ENCODE measurements around the gene SAPCD1.

Gene SAPCD1

DNA sequence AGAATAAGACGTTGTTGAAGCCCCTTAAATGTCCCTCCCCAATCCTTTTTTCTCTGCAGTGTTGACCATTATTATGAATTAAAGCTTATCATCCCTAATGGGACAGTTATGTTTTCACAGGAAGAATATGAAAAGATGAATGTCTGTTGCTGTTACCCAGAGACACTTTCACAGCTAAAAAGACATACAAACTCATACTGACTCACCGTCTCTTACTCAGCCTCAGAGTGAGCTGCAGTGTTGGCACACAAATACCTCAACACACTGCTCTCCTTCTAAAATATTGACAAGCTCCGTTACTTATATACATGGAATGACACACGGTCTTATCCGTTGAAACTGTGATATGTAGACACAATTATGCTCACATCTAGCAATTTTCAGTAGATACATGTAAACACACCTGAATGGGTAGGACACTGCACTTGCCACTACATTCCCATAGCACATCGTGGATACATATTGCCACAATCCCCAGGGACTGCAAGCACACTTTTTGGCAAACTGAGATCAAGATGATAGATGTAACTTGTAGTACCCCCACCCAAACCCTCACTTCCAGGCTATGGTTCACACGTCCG lies 9.6 kb upstream of the SAPCD1 start:
- DNase-seq, result no peak

DNA sequence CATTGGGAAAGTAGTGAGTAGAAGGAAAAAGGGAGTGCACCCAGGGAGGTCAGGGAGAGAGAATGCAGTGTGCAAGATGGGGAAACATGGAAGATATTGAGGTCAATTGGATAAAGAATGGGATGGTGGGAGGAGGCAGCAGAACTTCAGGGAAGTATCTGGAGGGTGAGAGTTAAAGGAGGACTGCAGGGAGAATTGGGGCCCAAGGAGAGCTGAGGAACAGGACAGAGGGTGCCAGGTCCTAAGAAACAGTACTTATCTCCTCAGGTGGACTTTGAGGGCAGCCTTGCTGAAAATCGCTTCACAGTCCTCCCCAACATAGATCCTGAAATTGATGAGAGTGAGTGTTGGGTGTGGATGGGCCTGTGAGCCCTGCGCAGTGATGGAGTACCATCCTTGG lies 4.2 kb upstream of the SAPCD1 start:
- DNase-seq, result no peak

DNA sequence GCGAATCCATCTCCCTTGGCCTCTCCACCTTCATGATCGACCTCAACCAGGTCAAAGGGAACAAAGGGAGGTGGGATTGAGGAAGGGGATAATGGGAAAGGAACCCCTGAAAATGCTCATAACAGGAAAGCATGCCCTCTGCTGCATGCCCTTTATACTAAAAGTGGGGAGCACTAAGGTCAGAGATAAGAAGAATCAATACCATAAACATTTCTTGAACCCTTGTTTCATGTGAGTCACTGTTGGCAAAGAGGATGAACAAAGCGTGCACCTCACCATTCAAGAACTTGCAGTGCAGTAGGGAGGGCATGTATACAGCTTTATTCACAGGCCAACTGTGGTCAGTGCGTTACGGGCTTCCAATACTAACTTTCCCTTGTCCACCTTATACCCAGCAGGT lies 1.7 kb upstream of the SAPCD1 start:
- no peak for DNase-seq

DNA sequence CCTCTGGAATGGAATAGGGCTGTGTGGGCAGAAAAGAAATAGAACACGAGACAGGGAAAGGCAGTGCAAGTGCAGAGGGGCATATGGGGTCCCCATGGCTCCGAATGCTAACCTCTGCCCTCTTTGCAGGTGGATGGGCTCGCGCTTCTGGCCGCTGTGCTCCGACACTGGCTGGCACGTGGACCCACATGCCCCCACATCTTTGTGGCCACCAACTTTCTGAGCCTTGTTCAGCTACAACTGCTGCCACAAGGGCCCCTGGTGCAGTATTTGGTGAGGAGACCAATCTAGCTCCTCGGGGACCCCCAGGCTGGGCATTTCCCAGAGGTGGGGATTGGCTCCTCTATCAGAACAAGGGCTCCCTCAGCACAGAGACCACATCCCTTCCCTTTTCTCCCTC lies 1.1 kb upstream of the SAPCD1 start:
- DNase-seq, result no peak

DNA sequence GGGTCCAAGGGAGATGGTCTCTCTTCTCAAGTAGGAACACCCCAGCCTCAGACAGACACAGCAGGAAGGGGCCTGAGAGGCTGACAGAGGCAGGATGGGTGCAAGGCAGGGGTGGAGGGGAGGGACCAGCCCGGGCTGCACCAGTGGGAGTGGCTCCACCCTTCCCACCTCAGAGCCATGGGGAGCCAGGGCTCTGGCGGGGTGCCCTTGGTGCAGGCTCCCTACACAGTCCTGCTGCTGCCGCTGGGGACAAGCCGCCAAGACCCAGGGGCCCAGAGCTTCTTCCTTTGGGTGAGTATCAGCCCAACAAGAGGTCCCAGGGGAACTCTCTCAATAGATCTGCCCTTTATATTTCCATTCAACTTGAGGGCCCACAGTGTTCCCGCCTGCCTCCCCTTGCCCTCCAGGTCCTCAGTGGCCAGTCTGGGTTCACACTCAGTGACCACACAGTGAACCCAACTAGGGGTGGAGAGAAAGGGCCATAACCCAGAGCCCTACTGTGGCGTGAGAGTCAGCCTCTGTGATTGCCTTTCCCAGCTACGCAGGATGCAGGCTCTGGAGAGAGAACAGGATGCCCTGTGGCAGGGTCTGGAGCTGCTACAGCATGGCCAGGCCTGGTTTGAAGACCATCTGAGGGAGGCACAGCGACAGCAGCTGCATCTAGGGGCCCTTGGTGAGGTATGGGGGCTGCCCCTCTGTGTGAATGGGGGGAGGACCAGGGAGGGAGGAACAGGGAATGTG lies 592 bp downstream of the SAPCD1 start:
- no peak for DNase-seq

DNA sequence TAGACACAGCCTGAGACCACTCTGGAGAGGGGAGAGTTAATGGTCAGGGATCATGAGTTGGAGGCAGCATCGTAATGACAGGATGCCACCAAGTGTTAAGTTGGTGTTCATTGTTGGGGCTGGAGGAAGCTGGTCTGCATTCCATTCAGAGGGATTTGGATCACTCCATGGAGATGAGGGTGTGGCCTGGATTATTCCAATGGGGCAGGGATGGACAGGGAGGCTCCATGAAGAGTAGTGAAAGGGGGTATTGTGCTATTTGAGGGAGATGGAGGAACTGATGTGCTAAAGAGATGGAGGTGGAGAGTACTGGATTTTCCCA lies 1.1 kb downstream of the SAPCD1 start:
- no peak for DNase-seq

DNA sequence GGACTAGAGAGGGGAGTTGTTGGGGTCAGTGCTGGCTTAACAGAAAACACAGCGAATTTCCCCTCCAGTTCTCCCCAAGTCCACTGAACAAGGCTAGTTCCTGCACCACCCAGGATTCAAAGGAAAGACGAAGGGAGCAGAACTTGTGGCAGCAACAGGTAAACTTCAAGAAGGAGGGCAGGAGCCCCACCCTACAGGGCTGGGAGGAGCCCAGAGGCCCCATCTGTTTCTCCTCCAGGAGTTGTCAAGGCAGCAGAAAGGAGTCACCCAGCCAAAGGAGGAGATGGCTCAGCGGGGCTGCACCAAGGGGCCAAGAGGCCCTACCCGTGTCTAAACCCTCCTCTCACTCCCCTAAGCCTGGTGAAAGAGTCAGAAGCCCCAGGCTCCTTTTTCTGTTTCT lies 1.7 kb downstream of the SAPCD1 start:
- DNase-seq, result no peak

DNA sequence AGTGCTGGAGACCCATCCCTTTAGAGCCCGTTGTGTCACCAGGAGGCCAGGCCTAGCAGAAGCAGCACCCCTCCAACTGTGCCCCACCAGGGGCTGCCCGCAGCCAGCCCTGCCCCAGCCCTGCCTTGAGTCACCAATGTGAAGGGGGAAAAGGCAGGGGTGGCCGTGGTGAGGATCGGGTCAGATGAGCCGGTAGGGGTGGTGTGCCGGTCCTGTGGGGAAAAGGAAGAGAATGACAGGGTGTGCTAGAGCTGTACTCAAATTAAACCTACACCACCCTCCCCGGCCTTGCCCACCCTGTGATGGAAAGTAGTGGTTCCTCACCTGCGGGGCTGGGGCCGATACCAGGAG lies 3.1 kb downstream of the SAPCD1 start:
- no peak for DNase-seq

DNA sequence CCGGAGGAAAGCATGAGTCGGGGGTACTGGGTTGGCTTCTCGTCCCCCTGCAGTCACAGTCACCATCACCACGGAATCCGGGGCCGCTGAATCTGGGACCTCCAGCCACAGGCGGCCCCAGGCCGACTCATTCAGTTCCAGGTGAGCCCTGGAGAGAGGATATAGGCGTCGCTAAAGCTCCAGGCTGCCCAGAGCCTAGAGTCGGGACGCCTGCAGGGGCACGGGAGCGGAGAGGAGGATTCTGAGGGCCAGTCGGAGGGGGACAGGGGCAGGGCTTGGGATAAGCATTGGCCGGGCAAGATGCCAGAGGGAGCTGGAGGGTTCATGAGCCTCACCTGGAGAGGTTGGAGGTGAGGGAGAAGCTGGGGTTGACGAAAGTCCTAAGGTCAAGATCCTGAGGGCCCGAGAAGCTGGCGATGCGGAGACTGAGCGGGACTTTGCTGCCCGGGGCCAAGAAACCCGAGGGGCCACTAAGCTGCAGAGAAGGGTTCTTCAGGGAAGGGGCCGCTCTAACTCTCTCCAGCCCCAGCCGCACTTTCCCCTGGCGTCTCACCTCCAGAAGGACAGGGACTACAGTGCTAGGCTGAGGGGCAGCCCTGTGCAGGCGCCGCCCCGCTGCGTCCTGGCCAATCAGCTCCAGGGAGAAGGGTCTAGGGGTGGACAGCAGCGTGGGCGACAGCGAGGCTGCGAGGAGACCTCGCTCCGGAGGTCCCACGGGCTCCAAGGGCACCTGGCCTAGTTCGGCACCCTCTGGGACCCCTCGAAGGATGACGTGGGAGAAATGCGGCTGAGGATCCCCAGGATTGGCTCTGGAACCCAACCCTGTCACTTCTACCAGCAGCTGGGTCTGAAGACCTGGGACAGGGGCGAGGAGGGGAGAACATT lies 3.7 kb downstream of the SAPCD1 start:
- no peak for DNase-seq

DNA sequence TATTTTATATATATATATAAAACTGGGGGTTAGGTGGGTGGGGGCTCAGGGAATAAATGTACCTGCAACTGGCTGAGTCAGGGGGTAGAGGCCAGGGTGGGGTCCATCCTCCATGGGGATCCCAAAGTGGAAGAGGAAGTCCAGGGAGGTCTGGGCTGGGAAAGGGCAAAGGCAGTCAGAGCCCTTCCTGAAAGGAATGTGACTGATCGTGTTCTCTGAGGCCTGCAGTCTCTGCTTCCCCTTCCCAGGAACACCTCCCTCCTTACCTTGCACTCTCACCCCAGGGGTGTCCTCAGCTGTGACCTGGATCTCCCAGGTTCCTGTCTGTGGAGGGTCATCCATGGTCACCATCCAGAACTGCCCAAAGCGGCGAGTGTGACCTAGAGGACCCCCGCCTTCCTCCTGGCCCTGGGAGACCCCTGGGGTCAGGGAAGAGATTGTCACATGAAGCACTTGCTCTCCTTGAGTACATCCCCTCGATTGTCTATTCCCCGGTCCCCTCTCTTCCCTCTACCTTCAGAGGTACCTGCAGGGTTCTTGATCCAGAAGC lies 4.7 kb downstream of the SAPCD1 start:
- DNase-seq, result no peak

DNA sequence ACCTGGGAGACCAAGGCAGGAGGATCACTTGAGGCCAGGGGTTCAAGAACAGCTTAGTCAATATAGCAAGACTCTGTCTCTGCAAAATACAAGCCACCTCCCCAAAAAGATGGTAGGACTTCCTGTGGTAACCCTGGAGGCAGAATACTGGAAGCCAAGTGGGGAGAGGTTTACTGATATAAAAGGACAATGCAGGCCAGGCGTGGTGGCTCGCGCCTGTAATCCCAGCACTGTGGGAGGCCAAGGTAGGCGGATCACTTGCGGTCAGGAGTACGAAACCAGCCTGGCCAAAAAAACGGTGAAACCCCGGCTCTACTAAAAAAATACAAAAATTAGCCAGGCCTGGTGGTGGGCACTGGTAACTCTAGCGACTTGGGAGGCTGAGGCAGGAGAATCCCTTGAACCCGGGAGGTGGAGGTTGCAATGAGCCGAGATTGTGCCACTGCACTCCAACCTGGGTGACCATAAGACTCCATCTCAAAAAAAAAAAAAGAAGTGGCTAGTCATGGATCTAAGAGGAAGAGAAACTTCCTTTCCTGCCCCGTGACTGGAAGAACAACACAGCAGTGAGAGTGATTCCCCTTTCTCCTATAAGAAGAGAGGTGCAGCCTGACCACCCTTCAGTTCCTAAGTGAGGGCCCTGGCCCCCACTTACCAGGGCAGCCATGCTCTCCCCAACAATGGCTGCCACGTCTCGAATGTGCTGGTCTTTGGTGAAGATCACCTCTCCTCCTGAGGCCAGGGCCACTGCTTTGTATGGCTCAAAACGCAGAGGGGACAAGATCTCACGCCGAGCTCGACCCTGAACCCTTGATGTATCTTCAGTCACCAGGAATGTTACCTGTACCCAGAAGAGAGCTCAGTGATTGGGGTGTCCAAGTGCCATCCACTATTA lies 6.2 kb downstream of the SAPCD1 start:
- no peak for DNase-seq

DNA sequence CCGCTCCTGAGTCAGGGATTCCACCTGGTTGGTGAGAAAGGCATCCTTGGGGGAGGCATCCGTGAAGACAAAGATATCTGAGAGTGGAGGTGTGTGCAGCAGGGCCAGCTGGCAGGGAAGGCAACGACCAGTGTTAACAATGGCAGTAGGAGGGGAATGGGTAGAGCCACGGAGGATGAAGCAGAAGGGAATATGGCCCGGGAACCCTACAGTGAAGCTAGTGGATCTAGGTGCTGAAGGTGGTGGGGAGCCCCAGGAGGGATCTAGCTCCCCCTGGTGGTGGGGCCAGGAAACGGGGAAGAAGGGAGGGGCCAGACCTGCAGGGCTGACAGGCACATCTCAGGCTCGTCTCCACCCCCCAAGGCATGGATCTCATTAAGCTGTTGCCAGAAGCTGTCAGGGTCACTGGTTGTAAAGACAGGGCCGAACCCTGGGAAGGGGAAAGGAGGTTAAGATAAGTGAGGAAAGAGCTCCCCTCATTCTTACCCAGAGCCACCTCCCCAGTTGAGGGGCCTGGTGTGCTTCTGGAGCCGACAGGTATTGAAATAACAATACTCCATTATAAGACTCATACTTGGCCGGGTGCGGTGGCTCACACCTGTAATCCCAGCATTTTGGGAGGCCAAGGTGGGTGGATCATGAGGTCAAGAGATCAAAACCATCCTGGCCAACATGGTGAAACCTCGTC lies 7.4 kb downstream of the SAPCD1 start:
- DNase-seq, result peak; percentile 33 to 56 (median 46)

DNA sequence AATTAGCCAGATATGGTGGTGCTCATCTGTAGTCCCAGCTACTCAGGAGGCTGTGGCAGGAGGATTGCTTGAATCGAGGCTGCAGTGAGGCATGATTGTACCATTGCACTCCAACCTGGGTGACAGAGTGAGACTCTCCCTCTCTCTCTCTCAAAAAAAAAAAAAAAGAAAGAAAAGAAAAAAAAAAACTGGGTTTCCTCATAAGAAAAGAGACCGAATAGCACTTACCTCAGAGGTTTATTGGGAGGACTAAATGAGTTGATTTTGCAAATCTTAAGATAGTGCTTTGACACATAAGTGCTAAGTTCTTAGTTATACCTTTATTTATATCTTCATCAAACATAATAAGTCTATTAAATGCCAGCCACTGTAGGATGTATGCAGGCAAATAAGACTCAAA lies 8.4 kb downstream of the SAPCD1 start:
- no peak for DNase-seq

DNA sequence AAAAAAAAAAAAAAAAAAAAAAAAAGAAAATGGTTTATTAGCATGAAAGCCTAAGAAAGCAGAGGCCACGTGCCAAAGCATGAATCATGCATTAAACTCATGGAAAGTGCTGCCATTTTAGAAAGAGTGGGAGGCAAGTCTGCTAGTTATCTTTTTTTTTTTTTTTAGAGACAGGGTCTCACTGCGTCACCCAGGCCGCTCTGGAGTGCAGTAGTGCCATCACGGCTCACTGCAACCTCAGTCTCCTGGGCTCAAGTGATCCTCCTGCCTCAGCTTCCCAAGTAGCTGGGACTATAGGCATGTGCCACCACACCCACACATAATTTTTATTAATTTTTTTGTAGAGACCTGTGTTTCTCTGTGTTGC lies 9.5 kb downstream of the SAPCD1 start:
- DNase-seq, result no peak

DNA sequence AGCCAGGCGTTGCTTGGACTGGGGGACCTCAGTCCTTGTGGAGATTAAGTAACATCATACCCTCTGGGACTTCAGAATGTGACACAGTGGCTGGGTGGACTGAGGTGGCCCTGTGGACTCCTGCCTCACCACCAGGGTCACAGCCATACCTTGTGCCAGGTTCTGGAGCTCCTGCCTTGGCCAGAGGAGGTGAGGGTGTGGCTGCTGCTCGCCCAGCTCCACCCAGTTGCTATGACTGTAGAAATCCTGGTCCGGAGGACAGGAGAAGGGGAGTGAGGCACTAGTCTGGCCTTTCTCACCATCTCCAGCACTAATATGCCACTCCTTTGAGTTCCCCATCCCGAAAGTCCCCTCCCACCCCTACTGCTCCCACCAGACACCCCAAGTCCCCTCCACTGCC lies 12.7 kb downstream of the SAPCD1 start:
- no peak for DNase-seq

DNA sequence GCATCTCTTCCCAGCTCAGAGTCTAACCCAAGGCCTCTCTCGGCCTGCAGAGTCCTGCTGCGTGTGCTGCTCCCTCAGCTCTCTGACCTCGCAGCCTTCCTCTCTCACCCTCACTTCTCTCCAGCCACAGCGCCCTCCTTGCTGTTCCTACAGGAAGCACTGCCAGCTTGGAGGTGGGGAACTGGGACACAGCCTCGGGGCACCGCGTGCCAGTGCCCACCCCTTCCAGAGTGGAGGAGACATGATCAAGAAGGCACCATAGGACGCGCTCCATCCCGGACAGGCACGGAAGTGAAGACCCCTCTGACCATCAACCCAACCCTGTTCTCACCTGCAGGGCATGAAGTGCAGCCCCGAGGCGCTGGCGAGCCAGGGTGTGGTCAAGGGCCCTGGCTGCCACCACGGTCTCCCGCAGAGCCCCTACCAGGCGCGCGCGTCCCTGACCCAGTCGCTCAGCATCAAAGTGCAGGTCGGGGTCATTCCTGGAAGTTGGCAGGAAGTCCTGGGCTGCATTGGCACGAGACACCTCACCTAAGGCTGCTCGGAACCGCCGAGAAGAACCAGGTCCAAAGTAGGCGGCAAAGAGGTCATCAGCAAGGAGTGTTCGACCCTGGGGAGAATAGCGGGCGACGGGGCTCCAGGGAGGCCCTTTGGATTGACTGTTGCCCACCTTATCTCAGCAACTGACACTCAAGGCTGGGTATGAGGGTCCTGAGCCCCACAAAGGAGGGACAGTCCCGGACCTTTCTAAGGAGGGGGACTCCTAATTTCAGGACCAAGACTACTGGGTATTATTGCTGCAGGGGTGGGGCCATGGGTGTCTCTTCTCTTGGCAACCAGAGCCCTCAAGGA lies 13.4 kb downstream of the SAPCD1 start:
- no peak for DNase-seq

DNA sequence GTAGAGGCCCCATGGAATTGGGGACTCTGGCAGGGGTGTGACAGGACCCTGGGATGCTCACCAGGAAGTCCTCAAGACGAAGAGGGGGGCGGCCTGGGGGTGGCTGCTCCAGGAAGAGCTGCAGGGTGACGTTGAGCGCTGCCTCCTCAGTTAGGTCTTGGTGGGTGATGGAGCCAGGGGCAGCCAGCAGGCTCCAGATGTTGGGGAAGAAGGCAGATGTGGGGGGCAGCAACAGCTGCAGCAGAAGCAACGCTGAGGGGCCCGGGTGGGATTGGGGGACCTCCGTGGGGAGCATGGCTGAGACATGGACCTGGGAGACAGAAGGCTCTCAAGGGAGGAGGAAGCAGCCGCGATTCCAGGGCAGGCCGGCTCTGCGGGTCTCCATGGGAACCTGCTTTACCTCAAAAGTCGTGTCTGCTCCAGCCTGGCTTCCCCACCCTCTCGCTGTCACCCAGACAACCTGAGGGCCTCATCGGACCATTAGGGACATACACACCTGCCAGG lies 14.1 kb downstream of the SAPCD1 start:
- peak in 1 of 3 experiments; percentile 33 for DNase-seq

DNA sequence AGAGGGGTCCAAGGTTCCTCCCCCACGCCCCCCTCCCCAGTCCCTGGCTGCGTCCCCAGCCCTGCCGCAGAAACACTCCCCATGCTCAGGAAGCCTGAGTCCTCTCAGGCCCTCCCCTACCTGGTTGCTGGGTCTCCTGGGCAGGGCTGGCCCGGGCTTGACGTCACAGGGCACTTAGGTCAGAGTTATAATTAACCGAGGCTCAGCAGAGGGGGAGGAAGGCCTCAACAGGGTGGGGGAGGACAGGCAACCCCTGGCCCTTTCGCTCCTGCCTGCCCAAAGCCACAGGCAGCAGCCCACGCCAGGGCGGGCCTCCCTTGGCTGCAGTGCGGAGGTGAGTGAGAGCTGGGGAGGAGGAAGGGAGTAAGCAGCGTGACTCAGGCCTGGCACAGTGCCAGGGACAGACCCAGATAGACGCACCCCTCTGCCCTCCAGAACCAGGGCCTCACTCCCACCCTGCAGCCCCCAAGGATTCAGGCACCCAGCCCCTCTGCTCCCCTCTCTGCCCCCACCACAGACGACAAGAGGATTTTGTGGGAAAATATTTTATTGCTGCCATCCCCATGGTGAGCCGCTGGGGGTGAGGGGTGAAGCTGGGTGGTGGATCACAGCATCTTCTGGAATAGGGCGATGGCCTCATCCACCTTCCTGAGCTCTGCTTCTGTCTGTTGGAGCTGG lies 14.7 kb downstream of the SAPCD1 start, which contains the start of gene VWA7:
Gene VWA7 (minus strand): TSS at position 340 of the 678 bp plus-strand sequence. CDS start 549 bp downstream, outside the sequence.
- peak; percentile 33 to 89 (median 80) for DNase-seq

DNA sequence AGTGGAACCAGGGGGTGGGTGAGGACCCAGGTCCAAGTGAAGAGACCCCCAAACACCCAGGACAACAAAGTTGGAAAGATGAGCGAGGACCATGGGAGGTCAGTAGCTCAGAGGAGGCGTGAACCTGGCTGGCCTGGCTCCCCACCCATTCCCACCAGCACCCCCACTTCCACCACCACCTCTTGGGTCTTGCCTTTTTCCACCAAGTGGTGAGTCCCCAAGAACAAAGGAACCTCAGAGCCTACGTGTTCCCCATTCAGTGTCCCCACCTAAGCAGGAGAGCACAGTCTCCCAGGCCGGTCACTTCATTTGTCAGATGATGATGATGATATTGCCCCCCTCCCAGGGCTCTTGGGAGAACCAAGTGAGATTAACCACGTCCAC lies 15.2 kb downstream of the SAPCD1 start:
- no peak for DNase-seq

DNA sequence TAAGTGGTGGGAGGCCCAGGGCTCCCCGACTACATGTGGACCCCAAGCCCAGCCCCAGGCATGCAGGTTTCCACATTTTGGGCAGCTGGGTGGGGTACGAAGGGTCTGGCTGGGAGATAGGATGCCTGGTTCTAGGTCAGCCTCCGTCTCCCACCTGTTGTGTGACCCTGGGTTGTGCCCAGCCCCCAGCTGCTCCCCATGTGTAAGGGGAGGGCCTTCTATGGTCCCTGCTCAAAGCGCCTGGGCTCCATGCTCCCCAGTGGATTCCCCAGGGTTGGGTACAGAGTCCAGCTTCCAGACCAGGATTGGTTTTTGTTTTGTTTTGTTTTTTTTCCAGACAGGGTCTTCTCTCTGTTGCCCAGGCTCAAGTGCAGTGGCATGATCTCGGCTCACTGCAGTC lies 15.7 kb downstream of the SAPCD1 start:
- DNase-seq, result no peak
